Measurements from ENCODE around the gene LELP1. TPM values are rescaled to one million over a fixed set of nuclear protein-coding genes. Genes with fewer than 3 reads are reported as not detected.
A peak's percentile ranks its signal among the peaks of the same experiment; 100 is the strongest.

The LELP1 gene
- total RNA-seq, 2 experiments from 2014 or later: not detected

GRCh38 chr1:153233448-153233847 lies 30.2 kb downstream of the LELP1 start:
- Mint-ChIP-seq H3K27me3 (peaks cover 11% of the 10 kb centered on the region), H3K4me3 (no peak overlapping the region), H3K36me3 (ENCODE audit: low read depth) (no peaks in the 10 kb centered on the region), H3K9me3 (no peaks in the 10 kb centered on the region), H3K4me1 (no peaks in the 10 kb centered on the region), H3K27ac (no peak overlapping the region)
- DNase-seq: no peak
- CTCF ChIA-PET: no interaction called here
- POLR2A ChIA-PET: no interaction called here

GRCh38 chr1:153238527-153238926 lies 35.3 kb downstream of the LELP1 start:
- Mint-ChIP-seq H3K4me1 (no peaks in the 10 kb centered on the region), H3K27ac (no peak overlapping the region), H3K4me3 (no peak overlapping the region), H3K27me3 (peaks cover 2% of the 10 kb centered on the region), H3K9me3 (no peaks in the 10 kb centered on the region), H3K36me3 (ENCODE audit: low read depth) (no peaks in the 10 kb centered on the region)
- ChIA-PET CTCF (interaction anchor here (1.4 kb wide), 1 partner anchor 15 kb away, joined by 6 read pairs; no protein-coding TSS in a partner anchor), POLR2A (no interaction called here)
- DNase-seq: no peak

GRCh38 chr1:153242160-153242559 lies 38.9 kb downstream of the LELP1 start:
- CTCF ChIA-PET: interaction anchor here (0.6 kb wide), 2 partner anchors 1073 to 1200 kb away, joined by 3 to 4 read pairs; no protein-coding TSS in a partner anchor
- no peaks in the 10 kb centered on the region for H3K36me3 Mint-ChIP-seq (ENCODE audit: low read depth)

GRCh38 chr1:153245466-153245865 lies 42.2 kb downstream of the LELP1 start:
- H3K4me3 Mint-ChIP-seq: no peak overlapping the region
- H3K27ac Mint-ChIP-seq: no peak overlapping the region
- no peak for DNase-seq
- peaks cover 20% of the 10 kb centered on the region for H3K27me3 Mint-ChIP-seq
- ChIA-PET CTCF (interaction anchor here (1.3 kb wide), 1 partner anchor 43 kb away, joined by 3 read pairs; no protein-coding TSS in a partner anchor), POLR2A (no interaction called here)
- no peaks in the 10 kb centered on the region for H3K4me1 Mint-ChIP-seq
- H3K36me3 Mint-ChIP-seq (ENCODE audit: low read depth): no peaks in the 10 kb centered on the region
- no peaks in the 10 kb centered on the region for H3K9me3 Mint-ChIP-seq

More at GRCh38 chr1:153242160-153242559, 38.9 kb downstream of the LELP1 start:
- Mint-ChIP-seq H3K9me3 (no peaks in the 10 kb centered on the region), H3K4me3 (no peak overlapping the region), H3K4me1 (no peaks in the 10 kb centered on the region), H3K27me3 (peaks cover 7% of the 10 kb centered on the region), H3K27ac (no peak overlapping the region)
- no peak for DNase-seq
- POLR2A ChIA-PET: no interaction called here

- CTCF ChIA-PET: interaction anchor here (1.3 kb wide), 1 partner anchor 43 kb away, joined by 3 read pairs; no protein-coding TSS in a partner anchor
- Mint-ChIP-seq H3K36me3 (ENCODE audit: low read depth) (no peaks in the 10 kb centered on the region), H3K9me3 (no peaks in the 10 kb centered on the region), H3K4me3 (no peak overlapping the region), H3K4me1 (no peaks in the 10 kb centered on the region), H3K27me3 (peaks cover 21% of the 10 kb centered on the region), H3K27ac (no peak overlapping the region)
- DNase-seq: no peak
- POLR2A ChIA-PET: no interaction called here
Measured at GRCh38 chr1:153246018-153246417, 42.8 kb downstream of the LELP1 start.

GRCh38 chr1:153246825-153247224 lies 43.6 kb downstream of the LELP1 start:
- POLR2A ChIA-PET: no interaction called here
- Mint-ChIP-seq H3K4me1 (no peaks in the 10 kb centered on the region), H3K4me3 (no peak overlapping the region), H3K9me3 (no peaks in the 10 kb centered on the region), H3K27ac (no peak overlapping the region), H3K27me3 (peaks cover 22% of the 10 kb centered on the region), H3K36me3 (ENCODE audit: low read depth) (no peaks in the 10 kb centered on the region)
- DNase-seq: no peak
- CTCF ChIA-PET: no interaction called here

GRCh38 chr1:153248176-153248879 lies 45.1 kb downstream of the LELP1 start:
- Mint-ChIP-seq H3K4me3 (no peak overlapping the region), H3K9me3 (no peaks in the 10 kb centered on the region), H3K4me1 (no peaks in the 10 kb centered on the region), H3K27ac (no peak overlapping the region), H3K27me3 (peaks cover 22% of the 10 kb centered on the region), H3K36me3 (ENCODE audit: low read depth) (no peaks in the 10 kb centered on the region)
- no peak for DNase-seq
- POLR2A ChIA-PET: no interaction called here
- CTCF ChIA-PET: no interaction called here

- no peaks in the 10 kb centered on the region for H3K9me3 Mint-ChIP-seq
- H3K27me3 Mint-ChIP-seq: peaks cover 19% of the 10 kb centered on the region
- ChIA-PET POLR2A (no interaction called here), CTCF (no interaction called here)
- no peak overlapping the region for H3K4me3 Mint-ChIP-seq
- H3K27ac Mint-ChIP-seq: no peak overlapping the region
- H3K4me1 Mint-ChIP-seq: peaks cover 8% of the 10 kb centered on the region
- no peaks in the 10 kb centered on the region for H3K36me3 Mint-ChIP-seq (ENCODE audit: low read depth)
- DNase-seq: no peak
Measured at GRCh38 chr1:153250166-153250565, 46.9 kb downstream of the LELP1 start.

- no peak overlapping the region for H3K27ac Mint-ChIP-seq
- H3K4me3 Mint-ChIP-seq: no peak overlapping the region
- no peaks in the 10 kb centered on the region for H3K9me3 Mint-ChIP-seq
- ChIA-PET POLR2A (no interaction called here), CTCF (no interaction called here)
- H3K36me3 Mint-ChIP-seq (ENCODE audit: low read depth): no peaks in the 10 kb centered on the region
- peaks cover 8% of the 10 kb centered on the region for H3K4me1 Mint-ChIP-seq
- DNase-seq: no peak
- peaks cover 17% of the 10 kb centered on the region for H3K27me3 Mint-ChIP-seq
Measured at GRCh38 chr1:153251087-153251486, 47.9 kb downstream of the LELP1 start.

GRCh38 chr1:153251562-153251961 lies 48.3 kb downstream of the LELP1 start:
- DNase-seq: no peak
- H3K27ac Mint-ChIP-seq: no peak overlapping the region
- no peaks in the 10 kb centered on the region for H3K36me3 Mint-ChIP-seq (ENCODE audit: low read depth)
- no peaks in the 10 kb centered on the region for H3K9me3 Mint-ChIP-seq
- peaks cover 17% of the 10 kb centered on the region for H3K27me3 Mint-ChIP-seq
- peaks cover 8% of the 10 kb centered on the region for H3K4me1 Mint-ChIP-seq
- no peak overlapping the region for H3K4me3 Mint-ChIP-seq
- CTCF ChIA-PET: interaction anchor here (1.0 kb wide), 1 partner anchor 37 kb away, joined by 4 read pairs; no protein-coding TSS in a partner anchor
- POLR2A ChIA-PET: no interaction called here

- H3K27me3 Mint-ChIP-seq: peaks cover 15% of the 10 kb centered on the region
- no peak for DNase-seq
- H3K4me1 Mint-ChIP-seq: peaks cover 8% of the 10 kb centered on the region
- H3K36me3 Mint-ChIP-seq (ENCODE audit: low read depth): no peaks in the 10 kb centered on the region
- H3K27ac Mint-ChIP-seq: no peak overlapping the region
- H3K9me3 Mint-ChIP-seq: no peaks in the 10 kb centered on the region
- POLR2A ChIA-PET: no interaction called here
- CTCF ChIA-PET: interaction anchor here (1.0 kb wide), 1 partner anchor 37 kb away, joined by 4 read pairs; no protein-coding TSS in a partner anchor
- H3K4me3 Mint-ChIP-seq: no peak overlapping the region
Measured at GRCh38 chr1:153251988-153252387, 48.8 kb downstream of the LELP1 start.

GRCh38 chr1:153253076-153253475 lies 49.8 kb downstream of the LELP1 start:
- peaks cover 8% of the 10 kb centered on the region for H3K4me1 Mint-ChIP-seq
- H3K27me3 Mint-ChIP-seq: peaks cover 11% of the 10 kb centered on the region
- no peak for DNase-seq
- no peaks in the 10 kb centered on the region for H3K9me3 Mint-ChIP-seq
- no peak overlapping the region for H3K4me3 Mint-ChIP-seq
- ChIA-PET CTCF (interaction anchor here (1.2 kb wide), 1 partner anchor 14 kb away, joined by 6 read pairs; no protein-coding TSS in a partner anchor), POLR2A (no interaction called here)
- no peaks in the 10 kb centered on the region for H3K36me3 Mint-ChIP-seq (ENCODE audit: low read depth)
- no peak overlapping the region for H3K27ac Mint-ChIP-seq

- ChIA-PET POLR2A (no interaction called here), CTCF (interaction anchor here (1.2 kb wide), 1 partner anchor 14 kb away, joined by 6 read pairs; no protein-coding TSS in a partner anchor)
- Mint-ChIP-seq H3K9me3 (no peaks in the 10 kb centered on the region), H3K4me3 (no peak overlapping the region), H3K4me1 (peaks cover 8% of the 10 kb centered on the region), H3K36me3 (ENCODE audit: low read depth) (no peaks in the 10 kb centered on the region), H3K27ac (peak overlapping the region; percentile 73), H3K27me3 (peaks cover 13% of the 10 kb centered on the region)
- DNase-seq: no peak
Measured at GRCh38 chr1:153253693-153254092, 50.5 kb downstream of the LELP1 start.
